Esophagus muscularis mucosa (tissue), 4 donors: ENCODE data around the gene PPIG.
"Not testable (repeated sequence)": the region's sequence is repeated elsewhere in the genome, so short reads cannot be mapped to it uniquely, and the experiment has no call there.

Source experiments
- CTCF ChIP-seq, 3 experiments: fragments of 200-600 bp in 2 of 3; fragments of 450-650 bp in 1 of 3; sonication (generic) in 2 of 3; IDR thresholded peaks; one replicate each; pipeline ENCODE4 v1.5.1; 2017 to 2019; ENCODE audit warnings: antibody characterized with exemption in 3 of 3, mild to moderate bottlenecking in 2 of 3, moderate library complexity in 1 of 3
- EP300 ChIP-seq: sonication (generic); formaldehyde crosslinking; IDR thresholded peaks from one replicate; pipeline ENCODE4 v1.6.1; 2017; ENCODE audit warnings: antibody characterized with exemption
- POLR2A ChIP-seq: fragments of 450-650 bp; IDR thresholded peaks from one replicate; pipeline ENCODE4 v1.6.1; 2017; ENCODE audit warnings: antibody characterized with exemption, moderate library complexity, mild to moderate bottlenecking, low read depth

GRCh38 chr2:169562084-169562483, 22.1 kb upstream of the PPIG start:
- TF ChIP-seq CTCF (IDR thresholded peaks at IDR 0.05); POLR2A; EP300: not testable (repeated sequence)
